Activated T-cell treated with anti-CD3 and anti-CD28 coated beads, Interleukin-2, amount 50 U/mL, for 48 hours (primary cell): ENCODE results near the gene TFRC.
"Not testable (repeated sequence)": the region's sequence is repeated elsewhere in the genome, so short reads cannot be mapped to it uniquely, and the experiment has no call there.

Source experiments
- DNase-seq, 2 experiments: peaks; one replicate each; pipeline ENCODE4 v3.0.0-alpha.2; 2020

Gene TFRC

DNA sequence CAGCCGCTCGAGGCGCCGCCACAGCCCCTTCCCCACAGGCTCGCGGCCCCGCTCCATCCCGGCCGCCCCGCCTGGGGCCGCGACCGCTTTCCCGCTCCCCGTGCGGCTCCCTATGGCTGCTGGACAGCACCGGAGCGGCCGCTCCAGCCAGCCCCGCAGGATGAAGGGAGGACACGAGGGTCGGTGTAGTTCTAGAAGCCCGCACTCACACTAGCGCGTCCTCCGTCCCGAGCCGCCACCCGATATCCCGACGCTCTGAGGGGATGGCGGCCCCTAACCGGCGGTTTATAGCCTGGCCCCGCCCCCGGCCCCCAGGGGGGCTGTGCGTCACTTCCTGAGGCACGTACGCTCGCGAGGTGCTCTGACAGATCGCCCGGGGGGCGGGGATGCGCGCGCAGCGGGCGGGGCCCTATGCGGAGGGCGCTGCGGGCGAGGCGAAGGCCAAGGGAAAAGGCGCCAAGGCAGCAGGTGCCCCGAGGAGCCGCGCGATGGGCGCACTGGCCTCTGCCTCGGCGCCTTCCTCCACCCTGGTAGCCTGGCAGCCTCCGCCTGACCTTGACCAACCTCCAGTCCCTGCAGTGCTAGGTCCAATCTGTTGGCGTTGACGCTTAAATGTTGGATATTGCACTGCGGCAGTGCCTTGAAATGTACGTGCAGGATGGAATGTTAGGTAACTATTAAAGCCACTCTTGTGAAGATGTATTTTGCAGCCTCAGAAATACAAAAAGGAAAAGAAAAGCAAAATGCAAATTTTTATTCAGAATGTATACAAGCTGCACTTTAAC is at the start of gene TFRC:
TSS of gene TFRC (minus strand) at position 257 of the 785 bp plus-strand sequence. CDS start 4,991 bp downstream, outside the sequence.
- peak; percentile 95 to 96 for DNase-seq

DNA sequence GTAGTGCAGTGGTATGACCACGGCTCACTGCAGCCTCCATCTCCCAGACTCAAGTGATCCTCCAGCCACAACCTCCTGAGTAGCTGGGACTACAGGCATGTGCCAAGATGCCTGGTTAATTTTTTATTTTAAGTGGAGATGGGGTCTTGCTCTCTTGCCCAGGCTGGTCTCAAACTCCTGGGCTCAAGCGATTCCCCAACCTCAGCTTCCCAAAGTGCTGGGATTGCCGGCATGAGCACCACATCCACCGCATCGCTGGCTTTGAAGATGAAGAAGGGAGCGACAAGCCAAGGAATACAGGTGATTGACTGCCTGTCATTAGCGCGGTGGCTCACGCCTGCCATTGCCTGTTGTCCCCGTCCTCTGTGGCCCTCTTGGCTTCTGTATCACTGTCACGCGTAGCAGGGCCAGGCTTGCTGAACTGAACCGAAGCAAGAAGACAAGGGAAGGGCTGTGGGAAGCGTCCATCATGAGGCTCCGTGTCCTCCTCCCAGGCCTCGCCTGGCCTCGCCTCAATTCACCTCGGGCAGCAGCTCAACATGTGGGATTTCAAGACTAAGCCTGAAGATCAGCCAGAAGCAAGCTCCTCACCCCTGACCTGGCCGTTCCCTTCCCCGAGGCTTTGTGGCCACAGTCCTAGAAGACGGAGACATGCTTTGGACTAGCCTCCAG is 46.4 kb upstream of the TFRC start:
- no peak for DNase-seq

GRCh38 chr3:196127308-196128040 is 45.6 kb upstream of the TFRC start:
- DNase-seq: peak; percentile 29 to 32

DNA sequence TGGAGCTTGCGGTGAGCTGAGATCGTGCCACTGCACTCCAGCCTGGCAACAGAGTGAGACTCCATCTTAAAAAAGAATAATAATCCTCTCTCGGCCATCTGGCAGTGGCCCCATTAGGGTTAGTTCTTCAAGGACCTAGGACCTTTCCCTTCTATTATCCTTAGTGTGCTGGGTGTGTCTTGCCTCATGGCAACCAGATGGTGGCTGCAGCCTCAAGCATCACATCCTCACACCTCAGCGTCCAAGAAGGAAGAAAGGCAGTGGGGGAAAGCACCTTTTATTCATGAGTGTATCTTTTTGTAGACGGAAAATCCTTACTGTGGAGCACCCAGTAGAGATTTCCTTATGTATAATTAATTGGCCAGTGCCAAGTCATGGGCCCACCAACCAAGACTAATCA is 42.7 kb upstream of the TFRC start:
- no peak for DNase-seq

- no peak for DNase-seq
These were observed 40.8 kb upstream of the TFRC start for GRCh38 chr3:196122688-196123046.

- DNase-seq: no peak
These were observed 40.3 kb upstream of the TFRC start for GRCh38 chr3:196122021-196122687.

GRCh38 chr3:196121066-196121465 is 39.2 kb upstream of the TFRC start:
- no peak for DNase-seq

- no peak for DNase-seq
These were observed 38.5 kb upstream of the TFRC start for GRCh38 chr3:196120291-196120951.

GRCh38 chr3:196117809-196118208 is 35.9 kb upstream of the TFRC start:
- DNase-seq: no peak

- DNase-seq: no peak
These were observed 33.8 kb upstream of the TFRC start for GRCh38 chr3:196115678-196116083.

- DNase-seq: peak; percentile 59 to 60
These were observed 30.1 kb upstream of the TFRC start for GRCh38 chr3:196111939-196112386.

GRCh38 chr3:196108075-196108743 is 26.3 kb upstream of the TFRC start:
- DNase-seq: no peak

- DNase-seq: not testable (repeated sequence)
These were observed 22.8 kb upstream of the TFRC start for GRCh38 chr3:196104707-196105106.

DNA sequence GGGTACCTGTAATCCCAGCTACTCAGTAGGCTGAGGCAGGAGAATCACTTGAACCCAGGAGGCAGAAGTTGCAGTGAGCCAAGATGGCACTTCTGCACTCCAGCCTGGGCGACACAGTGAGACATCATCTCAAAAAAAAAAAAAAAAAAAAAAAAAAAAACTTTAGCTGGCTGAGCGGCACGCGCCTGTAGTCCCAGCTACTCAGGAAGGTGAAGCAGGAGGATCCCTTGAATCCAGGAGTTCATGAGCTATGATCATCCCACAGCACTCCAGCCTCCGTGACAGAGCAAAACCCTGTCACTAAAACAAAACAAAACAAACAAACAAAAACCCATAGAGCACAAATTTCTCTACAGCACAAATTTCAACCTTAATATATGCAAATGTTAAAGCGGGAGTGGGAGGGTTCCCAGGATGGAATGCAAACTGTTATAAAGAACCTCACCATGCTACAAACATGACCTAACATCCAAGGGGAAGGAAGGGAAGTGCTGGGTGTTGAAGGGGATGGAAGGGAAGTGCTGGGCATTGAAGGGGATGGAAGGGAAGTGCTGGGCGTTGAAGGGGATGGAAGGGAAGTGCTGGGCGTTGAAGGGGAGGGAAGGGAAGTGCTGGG is 16.6 kb upstream of the TFRC start:
- DNase-seq: not testable (repeated sequence)

DNA sequence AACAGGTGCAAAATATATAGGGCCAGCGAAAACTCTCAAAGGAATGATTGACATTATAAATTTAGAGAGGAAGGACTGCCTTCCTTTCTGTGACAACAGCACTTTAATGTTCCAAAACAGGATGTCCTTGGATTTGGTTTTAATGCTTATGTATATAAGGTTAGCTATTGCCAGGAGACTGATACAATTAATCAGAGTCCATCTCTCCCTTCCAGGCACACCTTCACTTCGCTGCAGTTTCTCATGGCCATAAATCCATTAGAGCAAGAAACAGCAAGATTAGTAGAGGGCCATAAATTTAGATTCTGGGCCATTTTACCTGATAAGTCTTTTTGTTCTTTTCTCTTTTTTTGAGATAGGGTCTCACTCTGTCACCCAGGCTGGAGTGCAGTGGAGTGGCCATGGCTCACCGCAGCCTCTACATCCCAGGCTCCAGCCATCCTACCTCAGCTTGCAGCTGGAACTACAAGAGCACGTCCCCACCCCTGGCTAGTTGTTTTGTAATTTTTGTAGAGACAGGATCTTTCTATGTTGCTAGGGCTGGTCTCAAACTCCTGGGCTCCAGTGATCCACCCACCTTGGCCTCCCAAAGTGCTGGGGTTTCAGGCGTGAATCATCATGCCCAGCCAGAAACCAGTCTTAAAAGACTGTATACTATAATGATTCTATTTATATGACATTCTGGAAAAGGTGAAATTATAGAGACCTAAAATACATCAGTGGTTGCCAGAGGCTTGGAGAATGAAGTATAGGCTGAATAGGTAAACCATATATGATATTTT is 15.7 kb upstream of the TFRC start:
- no peak for DNase-seq

DNA sequence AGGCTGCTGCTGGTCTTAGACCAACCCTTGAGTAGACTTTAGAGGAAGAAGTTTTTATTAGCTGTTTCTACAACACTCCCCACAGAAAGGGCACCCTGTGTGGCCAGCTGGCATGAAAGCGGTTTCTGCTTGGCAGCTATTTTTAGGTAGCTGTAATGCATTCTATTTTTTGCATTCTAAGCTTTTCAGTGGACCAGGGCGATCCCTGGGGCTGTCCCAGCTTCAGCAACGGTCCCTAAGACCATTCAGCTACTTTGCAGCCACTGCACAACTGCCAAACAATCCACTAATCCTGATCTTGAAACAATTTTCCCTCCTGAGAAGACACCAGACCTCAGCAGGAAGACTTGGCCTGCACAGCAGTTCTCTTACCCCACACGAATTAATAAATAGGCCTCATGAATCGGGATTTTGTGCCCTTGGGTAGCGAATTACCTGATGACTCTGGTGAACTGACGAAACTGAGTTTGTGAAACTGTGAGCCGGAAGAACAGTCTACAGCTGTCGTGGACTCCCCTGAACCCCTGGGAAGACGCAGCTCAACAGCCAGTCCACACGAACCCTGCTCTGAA is 14.6 kb upstream of the TFRC start:
- DNase-seq: no peak

DNA sequence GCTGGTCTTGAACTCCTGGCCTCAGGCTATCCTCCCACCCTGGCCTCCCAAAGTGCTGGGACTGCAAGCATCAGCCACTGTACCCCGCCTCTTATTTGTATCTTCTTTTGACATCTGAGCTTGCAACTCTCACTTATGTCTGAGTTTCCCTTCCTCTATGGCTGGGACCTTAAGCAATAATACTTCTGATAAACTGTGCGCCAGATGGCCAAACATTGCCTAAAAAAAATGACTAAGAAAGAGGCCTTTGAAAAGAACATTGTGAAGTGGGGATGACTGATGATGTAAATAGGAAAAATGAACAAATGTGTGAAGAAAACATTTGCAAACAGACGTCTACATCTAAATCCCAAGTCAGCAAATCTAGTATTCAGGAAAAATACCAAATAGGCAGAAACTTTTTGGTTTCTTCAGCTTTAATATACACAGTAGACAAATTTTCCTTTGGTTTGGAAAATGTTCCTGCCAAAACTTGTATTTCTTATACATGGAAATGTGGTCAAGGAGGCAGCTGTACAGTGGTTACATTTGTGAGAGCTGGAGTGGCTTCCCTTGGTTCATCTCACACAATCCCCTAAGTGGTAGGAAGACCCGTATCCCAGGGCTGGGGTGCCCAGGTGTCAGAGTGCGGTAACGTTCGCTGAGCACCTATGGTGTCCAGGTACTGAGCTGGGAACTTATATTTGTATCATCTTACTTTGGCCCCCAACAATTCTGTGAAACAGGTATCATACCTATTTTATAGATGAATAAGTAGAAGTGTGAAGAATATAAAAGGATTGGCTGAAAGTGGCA is 11.6 kb upstream of the TFRC start:
- DNase-seq: no peak

- no peak for DNase-seq
These were observed 6.0 kb upstream of the TFRC start for GRCh38 chr3:196087906-196088305.

GRCh38 chr3:196082619-196082971 is 705 bp upstream of the TFRC start:
- no peak for DNase-seq
